Endothelial cell of umbilical vein (primary cell): ENCODE measurements around the gene LRCH3. TPM values are rescaled to one million over a fixed set of nuclear protein-coding genes. Genes with fewer than 3 reads are reported as not detected.

Experiments
- BruUV-seq: library from RNA; stranded (reverse); fragments of 400-500 nt; replicated peaks from 2 replicates; lab custom pipeline; 2021; lab: Mats Ljungman, UMichigan
- CTCF ChIA-PET: fragments of 300-600, 350-600 bp; sonication (Branson Sonifier 250); formaldehyde crosslinking; loops from one replicate; lab custom pipeline; 2021; ENCODE audit warnings: antibody characterized with exemption, inconsistent platforms; lab: Charles Lee
- POLR2A ChIA-PET: fragments of 300-600, 350-600 bp; sonication (Branson Sonifier 250); formaldehyde crosslinking; loops from one replicate; lab custom pipeline; 2021; ENCODE audit warnings: antibody characterized with exemption, inconsistent platforms; lab: Charles Lee
- DNase-seq: peaks from one replicate; pipeline ENCODE4 v3.0.0-alpha.2; 2011; ENCODE audit warnings: low read depth, low spot score
- FAIRE-seq: peaks from 2 replicates; lab custom pipeline; 2011; peaks lifted over from hg19 to GRCh38; lab: Jason Lieb, UNC
- H2AFZ ChIP-seq: 2 replicates; pipeline ENCODE4 v1.6.0; 2012; ENCODE audit warnings: low read depth, low read length, control low read depth, inconsistent platforms
- H3K27ac ChIP-seq: 2 replicates; pipeline ENCODE4 v1.5.1; 2011; ENCODE audit warnings: low read depth, mild to moderate bottlenecking, control low read depth, low read length, moderate library complexity; ENCODE audit not compliant: insufficient read depth
- H3K27me3 ChIP-seq, 2 experiments: 2 replicates each; pipeline versions ENCODE4 v1.6.0 to v1.6.1; 2011; ENCODE audit warnings: low read length in 2 of 2, mixed read lengths in 1 of 2; ENCODE audit not compliant: control insufficient read depth in 2 of 2, insufficient read depth in 2 of 2
- H3K36me3 ChIP-seq, 2 experiments: 2 replicates in 1 of 2; 3 replicates in 1 of 2; pipeline ENCODE4 v1.5.1; 2011; ENCODE audit warnings: low read length in 2 of 2, mild to moderate bottlenecking in 1 of 2, moderate library complexity in 1 of 2; ENCODE audit not compliant: control insufficient read depth in 2 of 2, insufficient read depth in 2 of 2; ENCODE audit errors: extremely low read depth in 1 of 2
- H3K4me1 ChIP-seq: 3 replicates; pipeline ENCODE4 v1.5.1; 2011; ENCODE audit warnings: mild to moderate bottlenecking, low read length; ENCODE audit not compliant: control insufficient read depth, insufficient read depth; ENCODE audit errors: extremely low read depth
- H3K4me2 ChIP-seq: 2 replicates; pipeline ENCODE4 v1.6.1; 2011; ENCODE audit warnings: low read length, control low read depth, mixed read lengths; ENCODE audit not compliant: insufficient read depth
- H3K4me3 ChIP-seq, 3 experiments: fragments of 200-600 bp in 1 of 3; sonication (generic), shearing (Covaris generic) in 1 of 3; replicated peaks in 1 of 3; 2 replicates each; pipeline ENCODE4 v1.5.1; 2011 to 2016; ENCODE audit warnings: control low read depth in 3 of 3, low read length in 3 of 3, mild to moderate bottlenecking in 2 of 3, inconsistent platforms in 1 of 3, low read depth in 1 of 3, moderate library complexity in 1 of 3; ENCODE audit not compliant: insufficient read depth in 1 of 3
- H3K79me2 ChIP-seq: 2 replicates; pipeline ENCODE4 v1.6.0; 2012; ENCODE audit warnings: low read length, inconsistent platforms; ENCODE audit not compliant: control insufficient read depth, insufficient read depth
- H3K9ac ChIP-seq: replicated peaks from 2 replicates; pipeline ENCODE3; 2011; ENCODE audit warnings: low read length, control low read depth; ENCODE audit not compliant: insufficient read depth; ENCODE audit errors: extremely low read depth
- H3K9me1 ChIP-seq: replicated peaks from 3 replicates; pipeline ENCODE4 v1.6.0; 2011; ENCODE audit warnings: mild to moderate bottlenecking, low read length; ENCODE audit not compliant: control insufficient read depth, insufficient read depth; ENCODE audit errors: extremely low read depth
- H3K9me3 ChIP-seq: replicated peaks from 2 replicates; pipeline ENCODE4 v1.5.1; 2012; ENCODE audit warnings: low read length, inconsistent platforms; ENCODE audit not compliant: control insufficient read depth, insufficient read depth
- H4K20me1 ChIP-seq: replicated peaks from 2 replicates; pipeline ENCODE3; 2011; ENCODE audit warnings: mild to moderate bottlenecking, low read length; ENCODE audit not compliant: control insufficient read depth, insufficient read depth; ENCODE audit errors: extremely low read depth
- EZH2 ChIP-seq: IDR thresholded peaks from 2 replicates; pipeline ENCODE4 v1.6.1; 2012; ENCODE audit warnings: borderline replicate concordance, low read depth, mild to moderate bottlenecking, moderate library complexity, low read length, inconsistent platforms; ENCODE audit not compliant: severe bottlenecking
- JUN ChIP-seq: IDR thresholded peaks from 2 replicates; pipeline ENCODE4 v1.6.1; 2011; ENCODE audit warnings: borderline replicate concordance, low read depth; ENCODE audit not compliant: insufficient read length, insufficient read depth
- POLR2A ChIP-seq: IDR thresholded peaks from 2 replicates; pipeline ENCODE4 v1.6.1; 2012; ENCODE audit warnings: low read depth, mild to moderate bottlenecking, control low read depth, low read length
- POLR2AphosphoS5 ChIP-seq: IDR thresholded peaks from 2 replicates; pipeline ENCODE4 v1.6.1; 2012; ENCODE audit warnings: low read depth, mild to moderate bottlenecking, control low read depth, low read length, moderate library complexity; ENCODE audit not compliant: insufficient read depth
- dilution Hi-C: fragments of 300-500 bp; cut with MboI; formaldehyde crosslinking; loops from one replicate; pipeline ENCODE4 v1.15.0; 2019; ENCODE audit warnings: low sequenced_read_pairs; ENCODE audit not compliant: extremely low pct_ligation_motif_present
- intact Hi-C: fragments of 100-400 bp; cut with micrococcal nuclease; formaldehyde crosslinking; loops from one replicate; pipeline ENCODE4 v1.10.0; 2022
- polyA plus RNA-seq, 4 experiments: library from polyadenylated mRNA; depleted of rRNA in 3 of 4; stranded (reverse) in 3 of 4; unstranded in 1 of 4; fragments of >200 nt; gene quantifications; 2 replicates each; pipeline versions ENCODE4 v1.2.1 to v1.2.3, GENCODE V29; 2011 to 2012; ENCODE audit warnings: missing spikeins in 1 of 4
- total RNA-seq: library from RNA; stranded (reverse); gene quantifications from 2 replicates; pipeline ENCODE4 v1.2.3, GENCODE V29; 2021
- TF ChIP-seq, protein P1 (sequence below): IDR thresholded peaks from 2 replicates; pipeline ENCODE4 v1.6.1; 2011; ENCODE audit not compliant: insufficient read depth, insufficient read length
- TF ChIP-seq, protein P2 (sequence below), 2 donors: IDR thresholded peaks; 1 replicate in 1 of 2; 2 replicates in 1 of 2; pipeline ENCODE4 v1.5.1; 2011; ENCODE audit warnings: low read length in 2 of 2, mild to moderate bottlenecking in 2 of 2, moderate library complexity in 2 of 2, control low read depth in 1 of 2, inconsistent platforms in 1 of 2, low read depth in 1 of 2; ENCODE audit not compliant: insufficient read depth in 1 of 2; ENCODE audit errors: extremely low read depth in 1 of 2

Gene LRCH3
- total and polyA plus RNA-seq, 2 donors (not counting 3 experiments of a cell fraction or from before 2014, with no cell fraction given): 43.9 to 60.3 TPM

DNA sequence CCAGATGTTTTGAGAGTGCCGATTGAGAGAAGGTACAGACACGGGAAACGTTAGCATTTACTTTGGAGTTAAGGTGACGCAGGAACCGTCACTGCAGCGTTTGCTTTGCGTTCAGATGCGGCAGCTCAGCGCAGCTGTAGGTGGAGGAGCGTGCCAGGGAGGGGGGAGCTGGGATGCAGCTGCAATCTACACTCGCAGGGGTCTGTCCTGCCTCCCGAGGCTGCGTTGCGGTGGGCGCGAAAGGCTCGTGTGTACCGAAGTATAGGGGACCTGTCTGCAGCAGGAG is 41.8 kb upstream of the LRCH3 start:
- Histone ChIP-seq H3K9me3 (no peaks in the 10 kb centered on the region), H2AFZ (peak overlapping the region; percentile 45), H3K36me3 (no peaks in the 10 kb centered on the region), H4K20me1 (peaks cover 4% of the 10 kb centered on the region), H3K9ac (no peak overlapping the region), H3K27ac (no peak overlapping the region), H3K27me3 (no peaks in the 10 kb centered on the region), H3K9me1 (no peaks in the 10 kb centered on the region), H3K4me3 (peak overlapping the region in 2 of 3 experiments; percentile 39 to 62), H3K4me1 (peaks cover 13% of the 10 kb centered on the region), H3K79me2 (peaks cover 33% of the 10 kb centered on the region), H3K4me2 (peak overlapping the region; percentile 17)
- dilution Hi-C loops: no loop called here
- ChIA-PET POLR2A (interaction anchor here (0.5 kb wide), 1 partner anchor 26 kb away, joined by 4 read pairs; no protein-coding TSS in a partner anchor), CTCF (interaction anchor here (0.9 to 1.6 kb wide), 6 partner anchors 9 to 44 kb away, joined by 3 to 5 read pairs (median 4); partner anchors contain the start of gene RUBCN)
- FAIRE-seq (no peak), DNase-seq (no peak)
- no peak for TF ChIP-seq POLR2AphosphoS5
- BruUV-seq: TSS peak; percentile 23
- intact Hi-C loops: loop anchor here (1.0 kb wide), 2 partner anchors 12 to 42 kb away; partner anchors contain the start of gene LRCH3

DNA sequence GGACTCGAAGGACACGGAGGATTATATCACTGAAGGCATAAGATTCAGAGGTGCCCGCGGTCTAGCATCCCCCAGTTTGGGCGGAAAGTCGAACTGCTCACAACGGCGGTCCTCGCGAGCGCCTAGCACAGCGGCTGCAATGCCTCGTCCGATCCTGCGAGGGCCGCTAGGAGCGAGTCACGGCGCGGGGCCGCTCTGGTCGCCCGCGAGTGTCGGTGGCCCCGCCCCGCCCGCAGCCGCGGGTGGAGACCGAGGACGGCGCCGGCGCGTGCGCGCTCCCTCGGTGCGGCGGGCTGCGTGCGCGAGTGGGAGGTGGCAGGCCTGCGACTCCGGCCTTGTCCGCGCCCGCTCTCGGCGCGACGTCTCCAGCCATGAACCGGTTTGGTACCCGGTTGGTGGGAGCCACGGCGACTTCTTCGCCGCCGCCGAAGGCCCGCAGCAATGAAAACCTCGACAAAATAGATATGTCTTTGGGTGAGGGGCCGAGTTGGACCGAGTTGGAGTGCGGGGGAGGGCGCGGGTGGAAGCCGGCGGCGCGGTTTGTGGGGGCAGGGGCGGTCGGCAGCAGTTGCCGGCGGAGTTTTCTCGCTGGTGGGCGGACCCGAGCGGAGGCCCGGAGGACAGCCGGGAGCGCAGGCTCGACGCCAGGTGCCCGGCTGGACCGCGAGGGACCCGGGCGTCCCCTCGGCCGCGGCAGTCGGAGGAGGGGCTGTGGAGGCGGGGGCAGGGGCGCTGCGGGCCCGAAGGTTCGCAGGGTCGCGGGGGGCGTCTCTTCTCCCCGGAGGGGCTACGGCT is 41.3 kb upstream of the LRCH3 start, which contains the start of gene FYTTD1:
FYTTD1 (plus strand) TSS at position 283 of the 795 bp plus-strand sequence; CDS start at position 372, 89 bp downstream.
- dilution Hi-C loops: no loop called here

More for the DNA sequence above, 41.3 kb upstream of the LRCH3 start, which contains the start of gene FYTTD1:
- Histone ChIP-seq H3K79me2 (peaks cover 38% of the 10 kb centered on the region), H3K36me3 (no peaks in the 10 kb centered on the region), H3K4me1 (peaks cover 13% of the 10 kb centered on the region), H3K27ac (peak within 1 kb of the TSS; percentile 35), H3K9ac (peak within 1 kb of the TSS; percentile 68), H4K20me1 (peaks cover 4% of the 10 kb centered on the region), H3K9me1 (no peaks in the 10 kb centered on the region), H3K27me3 (no peaks in the 10 kb centered on the region), H2AFZ (peak within 1 kb of the TSS; percentile 45), H3K4me2 (peak within 1 kb of the TSS; percentile 93), H3K4me3 (peak within 1 kb of the TSS; percentile 59 to 87 (median 62)), H3K9me3 (no peaks in the 10 kb centered on the region)
- DNase-seq: peak; percentile 87
- intact Hi-C loops: loop anchor here (1.0 kb wide), 3 partner anchors 12 to 42 kb away; partner anchors contain the start of gene LRCH3
- ChIA-PET CTCF (interaction anchor here (0.9 to 2.4 kb wide), 7 partner anchors 9 to 44 kb away, joined by 3 to 7 read pairs (median 4); partner anchors contain the start of gene RUBCN), POLR2A (interaction anchor here (0.5 kb wide), 1 partner anchor 26 kb away, joined by 4 read pairs; no protein-coding TSS in a partner anchor)
- peak; percentile 92 for FAIRE-seq
- peak; percentile 81 for TF ChIP-seq POLR2A
- TF ChIP-seq, protein P1, sequence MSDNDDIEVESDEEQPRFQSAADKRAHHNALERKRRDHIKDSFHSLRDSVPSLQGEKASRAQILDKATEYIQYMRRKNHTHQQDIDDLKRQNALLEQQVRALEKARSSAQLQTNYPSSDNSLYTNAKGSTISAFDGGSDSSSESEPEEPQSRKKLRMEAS: no peak
- TF ChIP-seq EZH2: no peak
- peak; percentile 73 for TF ChIP-seq POLR2AphosphoS5
- TF ChIP-seq JUN: no peak
- TF ChIP-seq, protein P2, sequence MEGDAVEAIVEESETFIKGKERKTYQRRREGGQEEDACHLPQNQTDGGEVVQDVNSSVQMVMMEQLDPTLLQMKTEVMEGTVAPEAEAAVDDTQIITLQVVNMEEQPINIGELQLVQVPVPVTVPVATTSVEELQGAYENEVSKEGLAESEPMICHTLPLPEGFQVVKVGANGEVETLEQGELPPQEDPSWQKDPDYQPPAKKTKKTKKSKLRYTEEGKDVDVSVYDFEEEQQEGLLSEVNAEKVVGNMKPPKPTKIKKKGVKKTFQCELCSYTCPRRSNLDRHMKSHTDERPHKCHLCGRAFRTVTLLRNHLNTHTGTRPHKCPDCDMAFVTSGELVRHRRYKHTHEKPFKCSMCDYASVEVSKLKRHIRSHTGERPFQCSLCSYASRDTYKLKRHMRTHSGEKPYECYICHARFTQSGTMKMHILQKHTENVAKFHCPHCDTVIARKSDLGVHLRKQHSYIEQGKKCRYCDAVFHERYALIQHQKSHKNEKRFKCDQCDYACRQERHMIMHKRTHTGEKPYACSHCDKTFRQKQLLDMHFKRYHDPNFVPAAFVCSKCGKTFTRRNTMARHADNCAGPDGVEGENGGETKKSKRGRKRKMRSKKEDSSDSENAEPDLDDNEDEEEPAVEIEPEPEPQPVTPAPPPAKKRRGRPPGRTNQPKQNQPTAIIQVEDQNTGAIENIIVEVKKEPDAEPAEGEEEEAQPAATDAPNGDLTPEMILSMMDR (IDR thresholded peaks at IDR 0.05; ENCODE audit: extremely low read depth in 1 of 2, insufficient read depth in 1 of 2, low read depth in 1 of 2, low read length in 2 of 2): peak; percentile 18 to 45
- BruUV-seq: no TSS peak
